Measurements from ENCODE around the gene CORO2B. TPM values are rescaled to one million over a fixed set of nuclear protein-coding genes. Genes with fewer than 3 reads are reported as not detected.

Gene CORO2B
- total and polyA plus RNA-seq, 4 donors, result 2.4 to 12.5 (median 4.3) TPM

GRCh38 chr15:68597581-68597980, 18.8 kb downstream of the CORO2B start:
- 83 to 91% methylated on average over 5 of the region's 5 CpGs for WGBS, 2 donors
- Histone ChIP-seq H3K9me3 (ENCODE audit: control insufficient read depth in 4 of 4, insufficient read depth in 3 of 4, low read length in 3 of 4) (no peaks in the 10 kb centered on the region), H3K9ac (ENCODE audit: insufficient read depth in 1 of 2, low read length in 2 of 2) (peak overlapping the region in 1 of 2 donors; percentile 36), H3K4me3 (no peak overlapping the region), H3K27ac (ENCODE audit: low read depth in 1 of 2, low read length in 1 of 2) (no peak overlapping the region), H3K36me3 (ENCODE audit: control insufficient read depth in 4 of 4, insufficient read depth in 4 of 4, low read length in 4 of 4) (no peaks in the 10 kb centered on the region), H3K27me3 (ENCODE audit: control insufficient read depth in 3 of 3, insufficient read depth in 3 of 3, low read length in 2 of 3) (no peaks in the 10 kb centered on the region), H3K4me1 (ENCODE audit: control insufficient read depth in 5 of 5, insufficient read depth in 5 of 5, low read length in 5 of 5) (peaks cover 0 to 63% (median 27%) of the 10 kb centered on the region in 5 donors)
- DNase-seq (no peak), ATAC-seq (ENCODE audit: insufficient read depth, low FRiP score) (no peak)
- TF ChIP-seq CTCF (IDR thresholded peaks at IDR 0.05; ENCODE audit: control extremely low read depth, extremely low read depth), result no peak

GRCh38 chr15:68598171-68599152, 19.7 kb downstream of the CORO2B start:
- Histone ChIP-seq H3K27ac (ENCODE audit: low read depth in 1 of 2, low read length in 1 of 2) (no peak overlapping the region), H3K36me3 (ENCODE audit: control insufficient read depth in 4 of 4, insufficient read depth in 4 of 4, low read length in 4 of 4) (no peaks in the 10 kb centered on the region), H3K4me3 (no peak overlapping the region), H3K9ac (ENCODE audit: insufficient read depth in 1 of 2, low read length in 2 of 2) (peak overlapping the region in 1 of 2 donors; percentile 36), H3K9me3 (ENCODE audit: control insufficient read depth in 4 of 4, insufficient read depth in 3 of 4, low read length in 3 of 4) (no peaks in the 10 kb centered on the region), H3K27me3 (ENCODE audit: control insufficient read depth in 3 of 3, insufficient read depth in 3 of 3, low read length in 2 of 3) (no peaks in the 10 kb centered on the region), H3K4me1 (ENCODE audit: control insufficient read depth in 5 of 5, insufficient read depth in 5 of 5, low read length in 5 of 5) (peaks cover 0 to 62% (median 27%) of the 10 kb centered on the region in 5 donors)
- peak; percentile 16 for ATAC-seq (ENCODE audit: insufficient read depth, low FRiP score)
- 79 to 82% methylated on average over 14 of the region's 14 CpGs for WGBS, 2 donors
- peak in 2 of 3 donors; percentile 53 to 69 for DNase-seq
- no peak for TF ChIP-seq CTCF (IDR thresholded peaks at IDR 0.05; ENCODE audit: control extremely low read depth, extremely low read depth)

DNA sequence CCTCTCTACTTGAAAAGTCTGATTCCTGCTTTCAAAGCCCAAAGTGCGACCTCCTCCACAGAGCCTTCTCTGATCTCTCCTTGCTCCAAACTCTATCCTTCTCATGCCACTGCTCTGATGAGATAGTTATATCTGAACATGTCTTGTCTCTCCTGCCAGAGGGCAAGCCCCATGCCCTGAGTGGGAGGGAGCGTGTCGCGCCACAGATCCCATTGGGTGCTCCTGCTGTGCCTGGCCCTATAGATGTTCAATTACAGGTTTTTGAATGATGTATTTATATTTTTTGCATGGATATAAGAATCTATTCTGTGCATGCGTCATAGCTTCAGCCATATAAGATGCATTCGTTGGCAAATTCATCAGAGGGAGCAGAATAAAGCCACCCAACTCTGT, 20.4 kb downstream of the CORO2B start:
- DNase-seq (no peak), ATAC-seq (ENCODE audit: insufficient read depth, low FRiP score) (no peak)
- no peaks in the 10 kb centered on the region for H3K9me3 ChIP-seq (ENCODE audit: control insufficient read depth in 4 of 4, insufficient read depth in 3 of 4, low read length in 3 of 4)
- no peaks in the 10 kb centered on the region for H3K27me3 ChIP-seq (ENCODE audit: control insufficient read depth in 3 of 3, insufficient read depth in 3 of 3, low read length in 2 of 3)
- H3K4me3 ChIP-seq, result no peak overlapping the region
- no peak overlapping the region for H3K9ac ChIP-seq (ENCODE audit: insufficient read depth in 1 of 2, low read length in 2 of 2)
- H3K4me1 ChIP-seq (ENCODE audit: control insufficient read depth in 5 of 5, insufficient read depth in 5 of 5, low read length in 5 of 5), result peaks cover 0 to 64% (median 27%) of the 10 kb centered on the region in 5 donors
- no peak for TF ChIP-seq CTCF (IDR thresholded peaks at IDR 0.05; ENCODE audit: control extremely low read depth, extremely low read depth)
- no peaks in the 10 kb centered on the region for H3K36me3 ChIP-seq (ENCODE audit: control insufficient read depth in 4 of 4, insufficient read depth in 4 of 4, low read length in 4 of 4)
- no peak overlapping the region for H3K27ac ChIP-seq (ENCODE audit: low read depth in 1 of 2, low read length in 1 of 2)
- 90 to 97% methylated on average over 6 of the region's 6 CpGs for WGBS, 2 donors
